ELF-1 (cell line): ENCODE results near the gene KCNQ1OT1.

Experiments used
- DNase-seq: peaks from one replicate; pipeline ENCODE4 v3.0.0-alpha.2; 2016; ENCODE audit warnings: low read depth, low spot score

The KCNQ1OT1 gene

GRCh38 chr11:2594267-2594666, 105.5 kb downstream of the KCNQ1OT1 start:
- DNase-seq, result no peak

DNA sequence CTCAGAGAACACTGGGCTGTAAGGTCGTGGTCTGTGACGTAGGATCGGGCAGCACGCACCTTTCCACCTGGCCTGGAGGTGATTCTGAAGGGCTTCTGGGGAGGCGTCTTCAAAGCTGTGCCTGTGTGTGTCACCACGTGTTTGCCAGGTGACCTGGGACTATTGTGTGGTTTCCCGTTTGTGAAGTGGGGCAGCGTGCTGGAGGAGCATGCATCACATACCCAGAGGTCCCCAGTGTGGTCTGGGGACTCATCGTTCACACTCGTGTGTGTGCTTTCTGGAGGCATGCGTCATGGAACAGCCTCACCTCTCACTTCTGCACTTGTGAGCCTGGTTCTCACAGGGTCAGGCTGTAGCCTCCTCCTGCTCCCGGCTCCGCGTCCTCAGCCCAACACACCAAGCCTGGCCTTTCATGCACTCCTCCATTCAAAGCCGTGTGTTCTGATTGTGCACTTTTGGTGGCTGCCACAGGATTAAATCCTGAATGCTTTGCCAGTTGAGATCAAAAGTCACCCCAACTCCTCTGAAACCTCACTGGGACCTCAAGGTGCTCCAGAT, 106.3 kb downstream of the KCNQ1OT1 start:
- no peak for DNase-seq

- no peak for DNase-seq
Measured at GRCh38 chr11:2592559-2593392, 107.0 kb downstream of the KCNQ1OT1 start.

DNA sequence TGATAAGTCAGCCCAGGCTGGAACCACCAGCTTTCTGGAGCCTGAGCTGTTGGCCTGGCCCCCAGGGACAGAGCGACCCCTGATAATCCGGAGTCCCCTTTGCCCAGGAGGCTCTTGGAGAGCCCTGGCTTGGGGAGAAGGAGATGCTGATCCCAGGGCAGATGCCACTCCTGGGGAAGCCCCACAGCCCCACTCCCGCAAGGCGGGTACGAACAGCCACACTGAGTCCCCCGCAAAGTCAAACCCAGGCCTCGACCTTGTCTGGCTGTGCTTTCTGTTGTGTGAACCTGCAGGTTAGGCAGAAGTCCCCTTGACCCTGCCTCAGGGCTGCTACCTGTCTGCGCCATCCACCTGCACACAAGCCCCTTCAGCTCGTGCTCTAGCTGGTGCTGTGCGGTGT, 108.0 kb downstream of the KCNQ1OT1 start:
- no peak for DNase-seq

DNA sequence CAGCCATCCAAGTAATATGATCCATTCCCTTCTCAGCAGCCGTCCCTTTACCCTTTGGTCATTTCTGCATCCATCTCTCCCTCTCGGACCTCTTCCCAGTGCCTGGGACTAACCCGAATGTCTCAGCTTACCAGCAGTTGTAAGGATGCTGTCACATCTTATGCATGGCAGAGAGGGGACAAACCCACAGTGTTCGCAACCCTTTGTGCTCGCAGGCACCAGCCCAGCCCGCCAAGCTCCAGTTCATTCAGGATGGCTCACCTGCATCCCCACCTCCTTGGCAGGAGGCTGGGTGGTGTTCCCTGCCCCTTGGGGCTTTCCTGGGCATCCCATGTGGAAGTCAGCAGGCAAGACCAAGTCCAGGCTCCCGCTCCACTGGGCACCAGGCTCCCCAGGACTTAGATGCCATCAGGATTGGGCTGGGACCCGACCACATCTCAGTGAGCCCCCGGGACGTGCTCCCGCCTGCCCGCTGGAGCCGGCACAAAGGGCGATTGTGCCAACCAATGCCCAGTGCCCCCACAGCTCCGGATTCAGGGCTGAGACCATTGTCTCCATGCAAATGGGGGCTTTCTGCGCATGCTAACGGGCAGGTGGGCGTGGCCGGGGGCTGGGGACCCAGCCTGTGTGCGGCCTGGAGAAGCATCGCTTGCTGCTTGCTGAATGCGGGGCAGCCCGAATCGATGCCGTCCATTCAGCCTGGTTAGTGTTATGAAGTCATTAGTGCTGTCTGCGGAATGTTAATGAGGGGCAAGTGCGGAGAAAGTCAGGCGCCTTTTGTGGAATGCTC, 108.6 kb downstream of the KCNQ1OT1 start:
- DNase-seq, result peak; percentile 38

- no peak for DNase-seq
Measured at GRCh38 chr11:2590131-2590964, 109.4 kb downstream of the KCNQ1OT1 start.

GRCh38 chr11:2589538-2589934, 110.3 kb downstream of the KCNQ1OT1 start:
- no peak for DNase-seq

DNA sequence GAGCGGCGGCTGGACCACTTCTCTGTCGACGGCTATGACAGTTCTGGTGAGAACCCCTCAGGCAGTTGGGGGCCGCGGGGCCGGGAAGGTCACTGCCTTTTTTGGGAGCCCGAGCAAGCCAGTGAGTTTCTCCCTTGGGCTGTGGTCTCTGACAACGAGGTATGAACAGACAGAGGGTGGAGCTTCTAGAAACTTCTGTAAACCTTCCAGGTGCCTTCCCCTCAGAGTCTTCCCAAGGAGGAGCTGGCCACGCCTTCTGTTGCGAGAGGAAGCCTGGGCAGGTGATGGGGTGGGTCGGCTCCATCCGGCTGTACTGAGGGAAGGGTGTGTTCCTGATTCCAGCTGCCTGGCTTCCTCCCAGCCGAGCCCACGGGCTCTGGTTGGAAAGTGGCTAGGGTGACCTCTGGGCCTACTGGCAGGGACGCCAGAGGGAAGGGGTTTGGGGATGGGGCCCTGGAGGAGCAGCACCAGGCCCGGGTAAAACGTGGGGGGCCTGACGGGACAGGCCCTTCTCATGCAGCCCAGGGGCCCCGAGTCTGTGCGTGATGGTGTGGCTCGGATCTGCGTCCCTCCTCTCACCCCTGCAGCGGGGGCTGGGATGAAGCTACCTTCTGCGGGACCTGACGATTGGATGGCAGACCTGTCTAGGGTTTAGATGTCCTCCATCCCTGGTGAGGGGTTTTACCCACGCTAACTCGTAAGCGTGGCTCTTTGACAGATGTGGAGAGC, 110.8 kb downstream of the KCNQ1OT1 start:
- no peak for DNase-seq

- no peak for DNase-seq
Measured at GRCh38 chr11:2587976-2588748, 111.6 kb downstream of the KCNQ1OT1 start.

DNA sequence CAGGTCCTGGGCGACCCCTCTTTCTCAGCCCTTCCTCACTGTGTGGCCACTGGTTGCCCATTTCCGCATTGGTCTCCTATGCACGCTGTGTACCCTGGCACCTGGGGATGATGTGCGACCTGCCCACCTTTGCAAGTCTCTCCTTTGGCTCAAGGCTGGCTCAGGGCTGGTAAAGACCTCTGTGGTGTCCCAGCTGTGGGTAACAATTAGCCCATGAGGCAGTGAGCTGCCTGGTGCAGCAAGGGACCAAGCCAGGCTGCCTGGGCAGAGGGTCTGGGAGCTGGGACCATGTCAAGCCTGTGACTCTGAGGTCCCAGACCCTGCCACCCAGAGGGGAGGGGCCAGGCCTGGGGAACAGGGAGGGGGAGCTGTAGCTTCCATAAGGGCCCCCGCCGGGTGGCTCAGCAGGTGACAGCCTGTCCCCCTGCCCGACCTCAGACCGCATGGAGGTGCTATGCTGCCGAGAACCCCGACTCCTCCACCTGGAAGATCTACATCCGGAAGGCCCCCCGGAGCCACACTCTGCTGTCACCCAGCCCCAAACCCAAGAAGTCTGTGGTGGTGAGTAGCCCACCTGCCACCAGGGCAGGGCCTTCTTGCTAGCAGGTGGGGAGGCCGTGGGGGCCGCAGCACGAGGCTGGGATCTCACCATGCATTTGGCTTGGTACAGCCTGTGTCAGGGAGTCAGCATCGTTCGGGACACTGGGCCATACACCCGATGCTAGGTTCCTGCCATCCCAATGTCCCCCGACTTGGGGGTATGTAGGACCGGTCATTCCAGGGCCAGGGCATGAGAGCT, 112.5 kb downstream of the KCNQ1OT1 start:
- DNase-seq, result no peak

DNA sequence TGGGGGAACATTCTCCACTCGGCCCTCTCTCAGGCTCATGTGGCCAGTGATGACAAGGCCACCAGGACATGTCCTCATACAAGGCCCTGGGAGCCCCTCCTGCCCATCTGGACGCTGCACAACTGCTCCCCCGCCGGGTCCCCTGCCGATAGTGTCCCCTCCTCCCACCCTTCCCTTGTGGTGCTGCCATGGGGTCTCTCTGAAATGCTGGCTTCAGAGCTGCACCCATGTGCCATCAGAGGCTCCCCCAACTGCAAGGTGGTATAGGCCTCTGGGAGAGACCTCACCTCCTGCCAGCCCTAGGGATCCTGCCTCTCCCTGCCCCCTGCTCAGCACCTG, 113.0 kb downstream of the KCNQ1OT1 start:
- no peak for DNase-seq

DNA sequence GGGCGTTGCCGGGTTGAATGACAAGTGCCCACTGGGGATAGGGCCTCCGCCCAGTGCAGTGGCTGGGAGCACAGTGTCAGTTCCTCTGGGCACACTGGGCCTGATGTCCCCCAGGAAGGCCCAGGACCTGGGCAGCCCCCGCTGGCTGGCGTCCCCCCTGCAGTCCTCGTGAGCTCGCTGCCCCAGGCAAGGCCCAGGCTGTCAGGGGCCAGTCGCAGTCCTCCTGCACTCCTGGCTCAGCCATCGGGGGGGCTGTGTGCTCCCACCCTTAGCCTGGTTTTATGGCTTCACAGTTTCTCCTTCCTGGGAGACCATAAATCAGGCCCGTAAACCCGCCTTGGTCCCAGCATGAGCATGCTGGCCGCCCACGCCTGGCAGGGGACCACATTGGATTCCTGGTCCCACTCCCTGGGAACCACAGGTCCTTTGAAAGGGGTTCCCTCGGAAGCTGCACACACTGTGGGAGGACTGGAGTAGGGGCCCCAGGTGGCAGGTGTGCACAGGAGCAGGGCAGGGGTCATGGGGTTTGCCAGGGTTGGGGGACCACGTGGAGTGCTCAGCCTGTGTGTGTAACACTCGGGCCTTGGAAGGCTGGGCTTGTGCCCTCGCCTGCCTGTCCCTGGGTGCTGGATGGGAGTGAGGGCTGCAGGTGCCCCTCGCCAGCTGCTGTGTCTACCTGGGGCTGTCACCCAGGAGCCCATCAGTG, 113.6 kb downstream of the KCNQ1OT1 start:
- no peak for DNase-seq

- no peak for DNase-seq
Measured at GRCh38 chr11:2585566-2586086, 114.2 kb downstream of the KCNQ1OT1 start.

DNA sequence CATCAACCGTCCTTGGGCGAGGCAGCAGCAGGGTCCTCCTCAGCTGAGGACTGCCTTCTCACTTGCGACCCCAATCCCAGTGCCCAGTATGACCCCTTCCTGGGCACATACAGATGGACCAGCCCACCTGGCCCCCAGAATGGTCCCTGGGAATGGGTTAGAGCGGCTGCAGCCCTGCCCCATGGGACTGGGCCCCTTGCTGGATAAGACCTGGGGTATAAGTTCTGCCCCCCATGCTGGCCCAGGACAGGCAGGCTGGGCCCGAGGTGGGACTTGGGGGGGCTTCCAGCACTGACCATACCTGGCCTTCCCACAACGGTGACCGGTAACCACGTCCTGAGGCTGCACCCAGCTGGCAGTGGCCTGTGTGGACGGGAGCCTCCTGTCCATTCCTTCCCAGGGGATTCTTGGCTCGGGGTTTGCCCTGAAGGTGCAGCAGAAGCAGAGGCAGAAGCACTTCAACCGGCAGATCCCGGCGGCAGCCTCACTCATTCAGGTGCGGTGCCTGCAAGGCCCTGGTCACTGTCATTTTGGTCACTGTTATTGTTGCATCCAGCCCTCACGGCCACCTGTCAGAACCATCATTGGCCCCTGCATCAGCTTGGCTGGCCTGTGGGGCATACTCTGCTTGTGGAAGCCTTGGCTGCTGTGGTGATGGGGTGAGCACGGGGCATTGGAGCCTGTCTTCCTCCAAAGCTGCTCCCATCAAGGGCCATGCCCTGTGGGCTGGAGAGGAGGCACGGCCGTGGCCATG, 114.8 kb downstream of the KCNQ1OT1 start:
- DNase-seq, result no peak

DNA sequence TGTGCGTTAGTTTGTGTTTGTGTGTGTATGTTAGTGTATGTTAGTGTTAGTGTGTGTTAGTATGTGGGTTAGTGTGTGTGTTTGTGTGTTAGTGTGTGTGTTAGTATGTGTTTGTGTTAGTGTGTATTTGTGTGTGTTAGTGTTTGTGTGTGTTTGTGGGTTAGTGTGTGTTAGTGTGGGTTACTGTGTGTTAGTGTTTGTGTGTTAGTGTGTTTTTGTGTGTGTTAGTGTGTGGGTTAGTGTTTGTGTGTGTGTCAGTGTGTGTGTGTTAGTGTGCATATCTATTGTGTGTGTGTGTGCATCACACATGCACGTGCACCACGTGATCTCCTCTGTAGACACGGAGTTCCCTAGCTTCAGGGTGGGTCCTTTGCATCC, 115.4 kb downstream of the KCNQ1OT1 start:
- DNase-seq, result no peak

DNA sequence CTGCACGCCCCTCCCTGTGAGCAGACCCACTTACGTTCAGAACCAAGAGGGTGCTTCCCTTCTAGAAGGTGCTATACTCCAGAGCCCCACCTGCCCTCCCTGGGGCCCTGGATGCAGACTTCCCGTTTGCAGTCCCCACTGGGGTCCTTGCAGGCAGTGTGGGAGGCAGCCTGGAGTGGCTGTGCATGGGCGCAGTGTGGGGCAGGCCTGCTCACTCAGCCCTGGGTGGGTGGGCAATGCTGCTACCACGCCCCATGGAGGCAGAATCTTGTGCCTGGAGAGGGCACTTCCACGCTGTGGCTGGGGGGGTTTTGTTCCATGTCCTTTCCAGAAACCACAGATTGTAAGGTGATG, 116.2 kb downstream of the KCNQ1OT1 start:
- no peak for DNase-seq

GRCh38 chr11:2582946-2583604, 116.7 kb downstream of the KCNQ1OT1 start:
- no peak for DNase-seq
